Endothelial cell of umbilical vein (primary cell): ENCODE results near the gene FHOD3. TPM values are rescaled to one million over a fixed set of nuclear protein-coding genes. Genes with fewer than 3 reads are reported as not detected.

Source experiments
- BruUV-seq: library from RNA; stranded (reverse); fragments of 400-500 nt; replicated peaks from 2 replicates; lab custom pipeline; 2021; lab: Mats Ljungman, UMichigan
- CTCF ChIA-PET: fragments of 300-600, 350-600 bp; sonication (Branson Sonifier 250); formaldehyde crosslinking; loops from one replicate; lab custom pipeline; 2021; ENCODE audit warnings: antibody characterized with exemption, inconsistent platforms; lab: Charles Lee
- POLR2A ChIA-PET: fragments of 300-600, 350-600 bp; sonication (Branson Sonifier 250); formaldehyde crosslinking; loops from one replicate; lab custom pipeline; 2021; ENCODE audit warnings: antibody characterized with exemption, inconsistent platforms; lab: Charles Lee
- DNase-seq: peaks from one replicate; pipeline ENCODE4 v3.0.0-alpha.2; 2011; ENCODE audit warnings: low read depth, low spot score
- FAIRE-seq: peaks from 2 replicates; lab custom pipeline; 2011; peaks lifted over from hg19 to GRCh38; lab: Jason Lieb, UNC
- H2AFZ ChIP-seq: 2 replicates; pipeline ENCODE4 v1.6.0; 2012; ENCODE audit warnings: low read depth, low read length, control low read depth, inconsistent platforms
- H3K27ac ChIP-seq: 2 replicates; pipeline ENCODE4 v1.5.1; 2011; ENCODE audit warnings: low read depth, mild to moderate bottlenecking, control low read depth, low read length, moderate library complexity; ENCODE audit not compliant: insufficient read depth
- H3K27me3 ChIP-seq, 2 experiments: 2 replicates each; pipeline versions ENCODE4 v1.6.0 to v1.6.1; 2011; ENCODE audit warnings: low read length in 2 of 2, mixed read lengths in 1 of 2; ENCODE audit not compliant: control insufficient read depth in 2 of 2, insufficient read depth in 2 of 2
- H3K36me3 ChIP-seq, 2 experiments: 2 replicates in 1 of 2; 3 replicates in 1 of 2; pipeline ENCODE4 v1.5.1; 2011; ENCODE audit warnings: low read length in 2 of 2, mild to moderate bottlenecking in 1 of 2, moderate library complexity in 1 of 2; ENCODE audit not compliant: control insufficient read depth in 2 of 2, insufficient read depth in 2 of 2; ENCODE audit errors: extremely low read depth in 1 of 2
- H3K4me1 ChIP-seq: 3 replicates; pipeline ENCODE4 v1.5.1; 2011; ENCODE audit warnings: mild to moderate bottlenecking, low read length; ENCODE audit not compliant: control insufficient read depth, insufficient read depth; ENCODE audit errors: extremely low read depth
- H3K4me2 ChIP-seq: 2 replicates; pipeline ENCODE4 v1.6.1; 2011; ENCODE audit warnings: low read length, control low read depth, mixed read lengths; ENCODE audit not compliant: insufficient read depth
- H3K4me3 ChIP-seq, 3 experiments: fragments of 200-600 bp in 1 of 3; sonication (generic), shearing (Covaris generic) in 1 of 3; replicated peaks in 1 of 3; 2 replicates each; pipeline ENCODE4 v1.5.1; 2011 to 2016; ENCODE audit warnings: control low read depth in 3 of 3, low read length in 3 of 3, mild to moderate bottlenecking in 2 of 3, inconsistent platforms in 1 of 3, low read depth in 1 of 3, moderate library complexity in 1 of 3; ENCODE audit not compliant: insufficient read depth in 1 of 3
- H3K79me2 ChIP-seq: 2 replicates; pipeline ENCODE4 v1.6.0; 2012; ENCODE audit warnings: low read length, inconsistent platforms; ENCODE audit not compliant: control insufficient read depth, insufficient read depth
- H3K9ac ChIP-seq: replicated peaks from 2 replicates; pipeline ENCODE3; 2011; ENCODE audit warnings: low read length, control low read depth; ENCODE audit not compliant: insufficient read depth; ENCODE audit errors: extremely low read depth
- H3K9me1 ChIP-seq: replicated peaks from 3 replicates; pipeline ENCODE4 v1.6.0; 2011; ENCODE audit warnings: mild to moderate bottlenecking, low read length; ENCODE audit not compliant: control insufficient read depth, insufficient read depth; ENCODE audit errors: extremely low read depth
- H3K9me3 ChIP-seq: replicated peaks from 2 replicates; pipeline ENCODE4 v1.5.1; 2012; ENCODE audit warnings: low read length, inconsistent platforms; ENCODE audit not compliant: control insufficient read depth, insufficient read depth
- H4K20me1 ChIP-seq: replicated peaks from 2 replicates; pipeline ENCODE3; 2011; ENCODE audit warnings: mild to moderate bottlenecking, low read length; ENCODE audit not compliant: control insufficient read depth, insufficient read depth; ENCODE audit errors: extremely low read depth
- CTCF ChIP-seq, 2 donors: IDR thresholded peaks; 1 replicate in 1 of 2; 2 replicates in 1 of 2; pipeline ENCODE4 v1.5.1; 2011; ENCODE audit warnings: low read length in 2 of 2, mild to moderate bottlenecking in 2 of 2, moderate library complexity in 2 of 2, control low read depth in 1 of 2, inconsistent platforms in 1 of 2, low read depth in 1 of 2; ENCODE audit not compliant: insufficient read depth in 1 of 2; ENCODE audit errors: extremely low read depth in 1 of 2
- EZH2 ChIP-seq: IDR thresholded peaks from 2 replicates; pipeline ENCODE4 v1.6.1; 2012; ENCODE audit warnings: borderline replicate concordance, low read depth, mild to moderate bottlenecking, moderate library complexity, low read length, inconsistent platforms; ENCODE audit not compliant: severe bottlenecking
- FOS ChIP-seq: IDR thresholded peaks from 2 replicates; pipeline ENCODE4 v1.6.1; 2011; ENCODE audit warnings: mild to moderate bottlenecking, low read length, moderate library complexity, borderline replicate concordance; ENCODE audit not compliant: insufficient read depth
- GATA2 ChIP-seq: IDR thresholded peaks from 2 replicates; pipeline ENCODE4 v1.7.0; 2011; ENCODE audit warnings: low read depth, mild to moderate bottlenecking, moderate library complexity, mixed read lengths, low read length; ENCODE audit not compliant: insufficient read length, insufficient read depth
- JUN ChIP-seq: IDR thresholded peaks from 2 replicates; pipeline ENCODE4 v1.6.1; 2011; ENCODE audit warnings: borderline replicate concordance, low read depth; ENCODE audit not compliant: insufficient read length, insufficient read depth
- MAX ChIP-seq: IDR thresholded peaks from 2 replicates; pipeline ENCODE4 v1.6.1; 2011; ENCODE audit not compliant: insufficient read depth, insufficient read length
- MYC ChIP-seq: IDR thresholded peaks from one replicate; pipeline ENCODE4 v1.6.1; 2011; ENCODE audit warnings: mild to moderate bottlenecking, low read depth, low read length
- POLR2A ChIP-seq: IDR thresholded peaks from 2 replicates; pipeline ENCODE4 v1.6.1; 2012; ENCODE audit warnings: low read depth, mild to moderate bottlenecking, control low read depth, low read length
- POLR2AphosphoS5 ChIP-seq: IDR thresholded peaks from 2 replicates; pipeline ENCODE4 v1.6.1; 2012; ENCODE audit warnings: low read depth, mild to moderate bottlenecking, control low read depth, low read length, moderate library complexity; ENCODE audit not compliant: insufficient read depth
- dilution Hi-C: fragments of 300-500 bp; cut with MboI; formaldehyde crosslinking; loops from one replicate; pipeline ENCODE4 v1.15.0; 2019; ENCODE audit warnings: low sequenced_read_pairs; ENCODE audit not compliant: extremely low pct_ligation_motif_present
- intact Hi-C: fragments of 100-400 bp; cut with micrococcal nuclease; formaldehyde crosslinking; loops from one replicate; pipeline ENCODE4 v1.10.0; 2022
- polyA plus RNA-seq, 4 experiments: library from polyadenylated mRNA; depleted of rRNA in 3 of 4; stranded (reverse) in 3 of 4; unstranded in 1 of 4; fragments of >200 nt; gene quantifications; 2 replicates each; pipeline versions ENCODE4 v1.2.1 to v1.2.3, GENCODE V29; 2011 to 2012; ENCODE audit warnings: missing spikeins in 1 of 4
- total RNA-seq: library from RNA; stranded (reverse); gene quantifications from 2 replicates; pipeline ENCODE4 v1.2.3, GENCODE V29; 2021

FHOD3 gene
- total and polyA plus RNA-seq, 2 donors (not counting 3 experiments of a cell fraction or from before 2014, with no cell fraction given): 0.06 to 1.5 TPM

GRCh38 chr18:36503477-36503876, 206.0 kb downstream of the FHOD3 start:
- Histone ChIP-seq H3K27ac (no peak overlapping the region), H3K4me3 (no peak overlapping the region), H3K27me3 (no peaks in the 10 kb centered on the region), H3K9me1 (no peaks in the 10 kb centered on the region), H3K36me3 (no peaks in the 10 kb centered on the region), H3K9ac (no peak overlapping the region), H3K4me1 (no peaks in the 10 kb centered on the region), H2AFZ (no peak overlapping the region), H3K9me3 (no peaks in the 10 kb centered on the region), H3K4me2 (no peak overlapping the region), H4K20me1 (no peaks in the 10 kb centered on the region), H3K79me2 (no peaks in the 10 kb centered on the region)
- intact Hi-C loops (no loop called here), dilution Hi-C loops (no loop called here)
- POLR2A ChIA-PET: no interaction called here
- BruUV-seq: no TSS peak
- FAIRE-seq: no peak
- CTCF ChIA-PET: no interaction called here
- DNase-seq: no peak
- TF ChIP-seq EZH2 (no peak), JUN (no peak), POLR2AphosphoS5 (no peak), FOS (no peak)

- ChIA-PET CTCF (no interaction called here), POLR2A (no interaction called here)
- H4K20me1 ChIP-seq: no peaks in the 10 kb centered on the region
- no peaks in the 10 kb centered on the region for H3K27me3 ChIP-seq
- H3K4me1 ChIP-seq: no peaks in the 10 kb centered on the region
- no TSS peak for BruUV-seq
- no peaks in the 10 kb centered on the region for H3K9me1 ChIP-seq
- H3K9me3 ChIP-seq: no peaks in the 10 kb centered on the region
- TF ChIP-seq POLR2A (no peak), GATA2 (no peak), JUN (no peak), EZH2 (no peak), MYC (no peak), CTCF (IDR thresholded peaks at IDR 0.05; ENCODE audit: extremely low read depth in 1 of 2, insufficient read depth in 1 of 2, low read depth in 1 of 2, low read length in 2 of 2) (no peak), POLR2AphosphoS5 (no peak), MAX (no peak), FOS (no peak)
- no peak overlapping the region for H3K9ac ChIP-seq
- no peak overlapping the region for H3K27ac ChIP-seq
- no peaks in the 10 kb centered on the region for H3K36me3 ChIP-seq
- intact Hi-C loops: no loop called here
- H2AFZ ChIP-seq: no peak overlapping the region
- dilution Hi-C loops: no loop called here
- no peak overlapping the region for H3K4me2 ChIP-seq
- no peaks in the 10 kb centered on the region for H3K79me2 ChIP-seq
- no peak for FAIRE-seq
- DNase-seq: no peak
- H3K4me3 ChIP-seq: no peak overlapping the region
Measured at GRCh38 chr18:36504928-36505327, 207.4 kb downstream of the FHOD3 start.
